OCI-LY1 (cell line): ENCODE measurements around the gene CELSR1.
"Not testable (repeated sequence)": the region's sequence is repeated elsewhere in the genome, so short reads cannot be mapped to it uniquely, and the experiment has no call there.

Source experiments
- H2AFZ ChIP-seq: fragments of 200-600 bp; sonication (generic), shearing (Covaris generic); 2 replicates; pipeline ENCODE4 v1.6.0; 2014; ENCODE audit warnings: antibody characterized with exemption, mild to moderate bottlenecking, low read length
- H3F3A ChIP-seq: fragments of 200-600 bp; sonication (generic), shearing (Covaris generic); 2 replicates; pipeline ENCODE4 v1.6.0; 2014; ENCODE audit warnings: mild to moderate bottlenecking, antibody characterized with exemption, low read length, moderate library complexity; ENCODE audit not compliant: insufficient read depth
- H3K27ac ChIP-seq: fragments of 200-600 bp; sonication (generic); 2 replicates; pipeline ENCODE4 v1.5.1; 2014; ENCODE audit warnings: low read length, mixed run types, mild to moderate bottlenecking, low read depth; ENCODE audit not compliant: poor library complexity, severe bottlenecking
- H3K27me3 ChIP-seq: fragments of 200-600 bp; sonication (generic); 2 replicates; pipeline ENCODE4 v1.6.0; 2014; ENCODE audit warnings: antibody characterized with exemption, mild to moderate bottlenecking, low read length, moderate library complexity; ENCODE audit not compliant: insufficient read depth
- H3K36me3 ChIP-seq: fragments of 200-600 bp; sonication (generic); 2 replicates; pipeline ENCODE4 v1.6.1; 2014; ENCODE audit warnings: mild to moderate bottlenecking, antibody characterized with exemption, low read length, moderate library complexity, mixed read lengths; ENCODE audit not compliant: insufficient read depth
- H3K4me1 ChIP-seq: fragments of 200-600 bp; sonication (generic); 2 replicates; pipeline ENCODE4 v1.5.1; 2014; ENCODE audit warnings: mild to moderate bottlenecking, low read length, moderate library complexity; ENCODE audit not compliant: insufficient read depth, severe bottlenecking
- H3K4me2 ChIP-seq: fragments of 200-600 bp; sonication (generic), shearing (Covaris generic); 2 replicates; pipeline ENCODE4 v1.6.1; 2014; ENCODE audit warnings: low read length
- H3K4me3 ChIP-seq: fragments of 200-600 bp; sonication (generic); 2 replicates; pipeline ENCODE4 v1.5.1; 2014; ENCODE audit warnings: low read length, low read depth, mild to moderate bottlenecking, mixed read lengths; ENCODE audit not compliant: poor library complexity, severe bottlenecking
- H3K79me2 ChIP-seq: fragments of 200-600 bp; shearing (Covaris generic); 2 replicates; pipeline ENCODE4 v1.6.1; 2016; ENCODE audit warnings: mixed run types, low read length, mixed read lengths; ENCODE audit not compliant: insufficient read depth
- H3K9ac ChIP-seq: fragments of 200-600 bp; sonication (generic), shearing (Covaris generic); 2 replicates; pipeline ENCODE4 v1.6.1; 2014; ENCODE audit warnings: mild to moderate bottlenecking, low read length, mixed read lengths
- H3K9me2 ChIP-seq: fragments of 200-600 bp; sonication (generic), shearing (Covaris generic); 2 replicates; pipeline ENCODE4 v1.6.1; 2014; ENCODE audit warnings: low read depth, mild to moderate bottlenecking, low read length, mixed read lengths
- H3K9me3 ChIP-seq: fragments of 200-600 bp; shearing (Covaris generic); 2 replicates; pipeline ENCODE4 v1.6.1; 2014; ENCODE audit warnings: low read length, mixed read lengths
- H4K20me1 ChIP-seq: fragments of 200-600 bp; sonication (generic), shearing (Covaris generic); 2 replicates; pipeline ENCODE4 v1.6.0; 2016; ENCODE audit warnings: mild to moderate bottlenecking, low read length; ENCODE audit not compliant: insufficient read depth
- EZH2 ChIP-seq: fragments of 200-600 bp; sonication (generic), shearing (Covaris generic); IDR thresholded peaks from 2 replicates; pipeline ENCODE4 v1.8.0; 2017; ENCODE audit warnings: borderline replicate concordance, mixed run types, mild to moderate bottlenecking, antibody characterized with exemption, low read length, moderate library complexity, mixed read lengths
- TF ChIP-seq, protein P1 (sequence below): fragments of 200-600 bp; sonication (generic), shearing (Covaris generic); IDR thresholded peaks from 2 replicates; pipeline ENCODE4 v1.5.1; 2017; ENCODE audit warnings: mild to moderate bottlenecking, antibody characterized with exemption, low read length, moderate library complexity, mixed read lengths

Gene CELSR1

DNA sequence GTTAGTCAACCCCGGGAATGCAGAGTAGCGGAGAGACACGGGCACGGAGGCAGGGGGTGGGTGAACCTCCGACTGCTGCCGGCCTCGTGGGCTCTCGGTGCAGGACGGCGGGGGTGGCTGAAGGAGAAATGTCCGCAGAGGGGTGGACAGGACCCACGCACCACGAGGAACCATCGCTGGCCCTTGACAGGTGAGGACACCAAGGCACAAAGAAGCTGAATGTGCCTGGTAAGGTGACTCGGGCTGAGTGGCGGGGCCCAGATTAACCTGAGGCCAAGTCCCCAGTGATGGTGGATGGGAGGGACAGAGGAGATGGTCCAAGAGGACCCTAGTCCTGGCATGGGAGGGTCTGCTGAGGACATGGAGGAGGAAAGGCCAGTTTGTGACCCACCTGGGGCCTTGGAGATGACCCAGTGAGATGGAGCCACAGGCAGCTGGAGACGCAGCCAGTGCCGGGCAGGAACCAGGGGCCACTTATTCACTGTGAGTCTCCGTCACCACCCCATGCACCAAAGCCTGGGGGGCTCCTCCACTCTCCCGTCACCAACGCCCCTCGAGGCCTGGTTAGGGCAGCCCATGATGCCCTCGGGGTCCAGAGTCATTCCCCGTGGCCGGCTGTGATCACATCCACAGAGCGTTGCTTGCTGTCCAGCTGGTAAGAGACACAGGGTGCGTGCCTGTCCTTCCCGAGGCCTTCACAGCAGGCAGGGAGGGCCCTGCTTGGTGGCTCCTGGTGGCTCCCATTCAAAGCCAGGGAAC is 64.2 kb downstream of the CELSR1 start:
- Histone ChIP-seq H3K4me2 (no peak overlapping the region), H3K4me3 (no peak overlapping the region), H2AFZ (no peak overlapping the region), H3K9me3 (no peaks in the 10 kb centered on the region), H3K36me3 (no peaks in the 10 kb centered on the region), H3K9ac (no peak overlapping the region), H3K27me3 (0 out of 2 replicates have a peak, but pooled peaks cover 5% of the 10 kb centered on the region), H3K79me2 (no peaks in the 10 kb centered on the region), H4K20me1 (no peaks in the 10 kb centered on the region), H3F3A (no peaks in the 10 kb centered on the region), H3K9me2 (no peaks in the 10 kb centered on the region), H3K27ac (no peak overlapping the region), H3K4me1 (peaks cover 10% of the 10 kb centered on the region)
- TF ChIP-seq, protein P1, sequence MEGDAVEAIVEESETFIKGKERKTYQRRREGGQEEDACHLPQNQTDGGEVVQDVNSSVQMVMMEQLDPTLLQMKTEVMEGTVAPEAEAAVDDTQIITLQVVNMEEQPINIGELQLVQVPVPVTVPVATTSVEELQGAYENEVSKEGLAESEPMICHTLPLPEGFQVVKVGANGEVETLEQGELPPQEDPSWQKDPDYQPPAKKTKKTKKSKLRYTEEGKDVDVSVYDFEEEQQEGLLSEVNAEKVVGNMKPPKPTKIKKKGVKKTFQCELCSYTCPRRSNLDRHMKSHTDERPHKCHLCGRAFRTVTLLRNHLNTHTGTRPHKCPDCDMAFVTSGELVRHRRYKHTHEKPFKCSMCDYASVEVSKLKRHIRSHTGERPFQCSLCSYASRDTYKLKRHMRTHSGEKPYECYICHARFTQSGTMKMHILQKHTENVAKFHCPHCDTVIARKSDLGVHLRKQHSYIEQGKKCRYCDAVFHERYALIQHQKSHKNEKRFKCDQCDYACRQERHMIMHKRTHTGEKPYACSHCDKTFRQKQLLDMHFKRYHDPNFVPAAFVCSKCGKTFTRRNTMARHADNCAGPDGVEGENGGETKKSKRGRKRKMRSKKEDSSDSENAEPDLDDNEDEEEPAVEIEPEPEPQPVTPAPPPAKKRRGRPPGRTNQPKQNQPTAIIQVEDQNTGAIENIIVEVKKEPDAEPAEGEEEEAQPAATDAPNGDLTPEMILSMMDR = no peak
- TF ChIP-seq EZH2 = no peak

DNA sequence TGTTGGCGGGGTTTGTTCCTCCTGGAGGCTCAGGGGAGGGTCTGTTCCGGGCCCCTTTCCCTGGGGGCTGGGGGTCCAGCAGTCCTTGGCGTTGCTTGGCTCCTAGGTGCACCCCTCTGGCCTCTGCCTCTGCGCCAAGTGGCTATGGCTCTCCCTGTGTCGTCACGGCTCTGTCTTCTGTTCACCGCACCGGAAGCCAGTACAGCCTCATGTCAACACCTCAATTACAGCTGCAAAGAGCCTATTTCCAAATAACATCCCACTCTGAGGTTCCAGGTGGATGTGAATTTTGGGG is 64.8 kb downstream of the CELSR1 start:
- Histone ChIP-seq H3K9me2 (no peaks in the 10 kb centered on the region), H4K20me1 (no peaks in the 10 kb centered on the region), H3K9ac (no peak overlapping the region), H3K27me3 (0 out of 2 replicates have a peak, but pooled peaks cover 5% of the 10 kb centered on the region), H3K79me2 (no peaks in the 10 kb centered on the region), H3K4me2 (no peak overlapping the region), H3K4me1 (peaks cover 10% of the 10 kb centered on the region), H3K9me3 (no peaks in the 10 kb centered on the region), H2AFZ (no peak overlapping the region), H3K36me3 (no peaks in the 10 kb centered on the region), H3F3A (no peaks in the 10 kb centered on the region), H3K27ac (no peak overlapping the region), H3K4me3 (no peak overlapping the region)
- TF ChIP-seq, protein P1 = no peak
- TF ChIP-seq EZH2 = no peak

DNA sequence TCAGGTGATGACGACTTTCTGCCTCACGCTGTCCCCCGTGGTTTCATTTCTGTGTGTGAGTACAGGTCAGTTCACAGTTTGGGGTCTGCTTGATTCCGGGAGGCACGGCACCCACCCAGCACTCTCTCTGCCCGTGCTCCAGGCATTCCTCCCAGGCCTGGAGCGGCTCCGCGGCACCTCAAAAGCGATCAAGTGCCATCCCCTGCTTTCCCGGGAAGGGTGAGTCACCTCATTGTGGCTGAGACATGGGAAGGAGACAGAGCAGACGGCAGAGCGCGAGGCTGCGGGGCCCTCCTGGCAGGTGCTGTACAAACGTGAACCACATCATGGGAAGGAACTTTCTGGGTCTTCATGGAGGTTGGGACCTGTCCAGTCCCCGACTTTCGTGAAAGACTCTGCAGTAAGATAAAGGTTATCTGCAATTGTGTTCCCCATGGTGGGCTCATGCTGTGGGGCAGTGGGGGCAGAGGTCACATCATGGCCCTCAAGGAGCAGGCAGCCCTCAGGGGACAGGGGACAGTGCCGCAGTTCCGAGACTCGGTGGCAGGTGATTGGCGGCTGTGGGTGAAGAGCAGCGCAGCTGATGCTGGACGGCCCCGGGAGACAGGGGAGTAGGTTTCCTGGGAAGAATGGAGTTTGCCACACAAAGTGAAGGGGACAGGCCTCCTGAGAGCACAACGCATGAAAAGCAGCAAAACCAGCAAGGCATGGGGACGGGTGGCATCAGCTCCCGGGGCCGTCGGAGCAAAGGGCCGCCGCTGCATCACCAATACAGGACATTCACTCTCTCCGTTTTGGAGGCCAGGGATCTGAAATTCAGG is 65.3 kb downstream of the CELSR1 start:
- H4K20me1 ChIP-seq = no peaks in the 10 kb centered on the region
- no peaks in the 10 kb centered on the region for H3K9me2 ChIP-seq
- no peaks in the 10 kb centered on the region for H3K79me2 ChIP-seq
- no peak overlapping the region for H3K4me2 ChIP-seq
- no peaks in the 10 kb centered on the region for H3K9me3 ChIP-seq
- peaks cover 8% of the 10 kb centered on the region for H3K4me1 ChIP-seq
- TF ChIP-seq, protein P1 = no peak
- TF ChIP-seq EZH2 = no peak
- no peaks in the 10 kb centered on the region for H3K36me3 ChIP-seq
- no peak overlapping the region for H3K9ac ChIP-seq
- no peak overlapping the region for H3K4me3 ChIP-seq
- H3F3A ChIP-seq = no peaks in the 10 kb centered on the region
- no peak overlapping the region for H3K27ac ChIP-seq
- 0 out of 2 replicates have a peak, but pooled peaks cover 5% of the 10 kb centered on the region for H3K27me3 ChIP-seq
- no peak overlapping the region for H2AFZ ChIP-seq

DNA sequence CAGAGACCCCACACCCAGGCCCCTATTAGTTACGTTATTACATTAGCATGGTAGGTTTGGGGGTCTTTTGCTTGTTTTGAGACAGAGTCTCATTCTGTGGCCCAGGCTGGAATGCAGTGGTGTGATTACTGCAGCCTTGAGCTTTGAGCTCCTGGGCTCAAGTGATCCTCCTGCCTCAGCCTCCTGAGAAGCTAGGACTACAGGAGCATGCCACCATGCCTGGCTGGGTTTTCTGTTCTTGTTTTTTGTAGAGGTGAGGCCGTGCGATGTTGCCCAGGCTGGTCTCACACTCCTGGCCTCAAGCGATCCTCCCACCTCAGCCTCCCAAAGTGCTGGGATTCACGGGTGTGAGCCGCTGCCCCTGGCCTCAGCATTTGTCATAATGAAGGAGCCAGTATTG is 66.1 kb downstream of the CELSR1 start:
- not testable (repeated sequence) for H3F3A ChIP-seq, H4K20me1 ChIP-seq, H3K27ac ChIP-seq, H3K9me2 ChIP-seq, H3K9me3 ChIP-seq, H3K9ac ChIP-seq, H3K4me1 ChIP-seq, H3K79me2 ChIP-seq, H3K27me3 ChIP-seq, H3K4me3 ChIP-seq, H3K36me3 ChIP-seq, H3K4me2 ChIP-seq, H2AFZ ChIP-seq
